OCI-LY3 (cell line): ENCODE data around the gene ARID5B.

Experiments used
- CTCF ChIP-seq: fragments of 200-600, 300-600 bp; sonication (generic); IDR thresholded peaks from 2 replicates; pipeline ENCODE4 v1.5.1; 2014; ENCODE audit warnings: antibody characterized with exemption, low read length, low read depth
- EZH2phosphoT487 ChIP-seq: fragments of 200-600 bp; shearing (Covaris generic); IDR thresholded peaks from 2 replicates; pipeline ENCODE4 v1.6.1; 2018; ENCODE audit warnings: antibody characterized with exemption, mixed run types, low read depth

DNA sequence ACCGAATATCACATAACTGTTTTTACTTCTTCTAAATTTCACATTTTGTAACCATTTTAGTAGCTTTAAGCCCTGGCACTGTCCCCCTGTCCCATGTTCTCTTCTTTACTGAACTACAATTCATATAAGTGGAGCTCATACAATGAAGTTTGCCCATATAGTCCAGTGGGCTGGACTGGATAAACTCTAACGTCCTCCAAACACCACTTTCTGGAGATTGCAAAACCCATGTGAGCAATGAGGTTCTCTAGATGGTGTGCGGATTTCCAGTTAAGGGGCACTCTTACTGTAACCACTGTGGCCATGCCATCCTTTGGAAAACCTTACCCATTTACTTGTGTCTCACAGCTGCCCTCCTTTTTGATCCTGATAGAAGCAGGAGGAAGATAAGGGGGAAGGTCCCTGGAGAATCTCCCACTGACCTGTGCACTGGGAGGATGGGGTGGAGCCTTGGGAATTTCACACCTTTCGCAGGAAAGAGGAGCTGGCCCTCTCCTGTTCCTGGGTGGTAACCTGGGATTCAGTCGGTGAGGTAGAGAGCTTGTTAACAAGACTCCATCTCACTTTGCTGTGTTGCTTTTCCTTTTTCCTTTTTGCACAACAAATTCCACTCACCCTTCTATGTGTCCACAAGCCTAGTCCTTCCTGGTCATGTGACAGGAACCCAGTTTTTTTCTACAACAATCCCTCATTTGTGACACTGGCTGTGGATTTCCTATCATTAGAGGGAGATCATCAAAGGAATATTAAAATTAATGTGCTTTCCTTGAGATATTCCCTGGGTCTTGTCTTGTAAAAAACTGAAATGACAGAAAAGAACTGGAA, 120.7 kb downstream of the ARID5B start:
- TF ChIP-seq CTCF (no peak), EZH2phosphoT487 (no peak)
